GM03348 (cell line): ENCODE data around the gene RTP3.

Experiments
- DNase-seq: peaks from one replicate; pipeline ENCODE4 v3.0.0; 2012; ENCODE audit warnings: low spot score

RTP3 gene

DNA sequence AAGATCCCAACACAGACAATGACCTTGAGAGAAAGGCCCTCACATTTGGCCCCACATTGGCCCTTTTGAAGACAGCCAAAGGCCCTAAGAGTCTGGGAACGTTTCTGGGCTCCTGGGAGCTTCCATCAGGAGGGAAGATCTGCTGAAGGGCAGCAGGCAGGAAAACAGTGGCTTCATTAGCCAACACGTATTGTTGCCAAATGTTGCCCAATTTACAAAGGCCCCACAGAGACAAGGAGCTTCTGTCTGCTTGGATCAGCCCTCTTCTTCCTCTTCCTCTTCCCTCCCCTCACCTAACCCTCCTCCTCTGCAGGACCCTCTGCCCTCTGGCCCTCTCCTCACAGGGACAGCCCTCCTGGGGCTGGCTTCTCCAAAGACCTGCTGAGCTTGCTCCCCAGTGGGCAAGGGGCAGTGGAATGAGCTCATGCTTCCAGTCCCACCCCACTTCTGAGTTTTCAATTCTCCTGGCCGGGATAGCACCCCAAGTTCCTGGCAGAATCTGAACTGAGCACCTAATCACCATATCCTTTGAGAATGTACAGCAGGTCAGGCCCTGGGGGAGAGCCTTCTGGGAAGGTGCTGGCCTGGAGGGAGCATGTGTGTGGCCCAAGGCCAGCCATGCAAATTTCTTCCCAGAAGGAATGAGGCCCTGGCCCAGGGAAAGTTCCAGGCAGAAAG is 28.0 kb upstream of the RTP3 start:
- no peak for DNase-seq

DNA sequence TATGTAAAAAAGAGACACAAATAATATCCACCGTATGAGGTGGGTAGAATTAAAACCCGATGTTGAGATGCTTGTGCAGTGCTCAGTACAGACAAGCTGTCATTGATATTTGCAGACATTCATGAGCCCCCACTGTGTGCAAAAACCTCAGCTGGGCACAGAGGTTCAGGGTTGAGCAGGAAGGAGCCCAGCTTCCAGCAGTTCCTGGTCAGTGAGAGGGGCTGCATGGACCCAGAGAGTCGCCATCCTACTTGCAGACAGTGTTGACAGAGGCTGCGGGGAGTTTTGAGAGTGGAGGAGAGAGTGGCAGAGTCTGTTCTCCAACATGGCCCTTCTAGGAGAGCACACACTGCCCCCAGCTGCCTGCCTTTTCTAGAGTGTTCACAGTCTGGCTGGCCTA is 26.9 kb upstream of the RTP3 start:
- DNase-seq = no peak

GRCh38 chr3:46471371-46471914 is 26.3 kb upstream of the RTP3 start:
- DNase-seq = no peak

GRCh38 chr3:46472736-46473135 is 25.0 kb upstream of the RTP3 start:
- DNase-seq = no peak

DNA sequence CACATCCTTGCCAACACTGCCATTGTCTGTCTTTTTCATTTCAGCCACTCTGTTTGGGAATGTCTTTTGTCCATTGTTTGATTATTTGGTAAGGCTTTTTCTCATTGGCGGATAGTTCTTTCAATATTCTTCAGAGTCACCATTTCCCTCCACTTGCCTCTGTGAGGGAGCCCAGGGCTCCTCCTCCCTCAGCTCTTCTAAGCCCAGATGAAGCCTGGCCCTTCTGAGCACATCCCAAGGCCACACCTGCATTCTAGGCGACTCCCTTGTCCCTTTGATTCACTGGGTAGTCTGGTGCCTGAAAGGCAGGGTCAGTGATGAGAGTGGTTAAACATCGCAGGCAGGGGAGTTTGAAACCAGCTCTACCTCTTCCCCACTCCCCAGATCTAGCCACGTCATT is 20.6 kb upstream of the RTP3 start:
- DNase-seq = no peak

DNA sequence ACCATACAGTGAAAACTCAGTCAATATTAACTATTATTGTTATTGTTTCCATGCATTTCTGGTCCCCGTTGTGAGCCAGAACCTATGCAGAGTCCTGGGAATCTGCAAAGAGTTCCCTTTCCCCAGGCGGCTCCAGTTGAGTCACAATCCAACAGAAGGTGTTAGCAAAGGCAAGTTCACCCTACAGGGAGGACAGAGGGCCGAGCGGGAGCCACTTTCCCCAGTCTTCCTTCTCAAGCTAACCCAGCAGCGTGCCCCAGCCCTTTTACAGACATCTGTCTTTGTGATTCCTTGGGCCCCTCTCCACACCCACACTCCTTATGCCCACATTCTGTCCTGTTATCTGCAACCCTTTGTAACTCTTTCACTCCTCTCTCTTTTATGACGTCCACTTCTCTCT is 20.0 kb upstream of the RTP3 start:
- DNase-seq = no peak

DNA sequence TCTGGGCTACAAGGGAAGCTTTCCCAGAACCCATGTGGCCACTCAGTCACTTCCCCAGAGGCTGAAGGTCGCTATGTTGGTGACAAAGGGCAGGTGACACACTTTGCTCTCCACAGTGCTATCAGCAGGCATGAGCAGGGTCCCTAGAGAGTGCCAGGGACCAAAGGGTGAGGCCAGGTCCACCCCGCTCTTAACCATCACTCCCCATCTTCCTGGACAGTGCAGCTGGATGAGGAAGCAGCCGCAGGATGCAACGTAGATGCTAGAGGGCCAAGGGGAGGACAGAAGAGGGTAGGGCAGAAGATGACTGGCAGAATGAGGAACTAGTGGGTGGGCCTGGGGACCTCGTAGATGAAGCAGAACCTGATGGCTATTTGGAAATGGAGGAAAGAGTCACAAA is 19.4 kb upstream of the RTP3 start:
- no peak for DNase-seq

- DNase-seq = no peak
Observed at GRCh38 chr3:46479021-46479420, 18.8 kb upstream of the RTP3 start.

- no peak for DNase-seq
Observed at GRCh38 chr3:46479696-46480095, 18.1 kb upstream of the RTP3 start.

DNA sequence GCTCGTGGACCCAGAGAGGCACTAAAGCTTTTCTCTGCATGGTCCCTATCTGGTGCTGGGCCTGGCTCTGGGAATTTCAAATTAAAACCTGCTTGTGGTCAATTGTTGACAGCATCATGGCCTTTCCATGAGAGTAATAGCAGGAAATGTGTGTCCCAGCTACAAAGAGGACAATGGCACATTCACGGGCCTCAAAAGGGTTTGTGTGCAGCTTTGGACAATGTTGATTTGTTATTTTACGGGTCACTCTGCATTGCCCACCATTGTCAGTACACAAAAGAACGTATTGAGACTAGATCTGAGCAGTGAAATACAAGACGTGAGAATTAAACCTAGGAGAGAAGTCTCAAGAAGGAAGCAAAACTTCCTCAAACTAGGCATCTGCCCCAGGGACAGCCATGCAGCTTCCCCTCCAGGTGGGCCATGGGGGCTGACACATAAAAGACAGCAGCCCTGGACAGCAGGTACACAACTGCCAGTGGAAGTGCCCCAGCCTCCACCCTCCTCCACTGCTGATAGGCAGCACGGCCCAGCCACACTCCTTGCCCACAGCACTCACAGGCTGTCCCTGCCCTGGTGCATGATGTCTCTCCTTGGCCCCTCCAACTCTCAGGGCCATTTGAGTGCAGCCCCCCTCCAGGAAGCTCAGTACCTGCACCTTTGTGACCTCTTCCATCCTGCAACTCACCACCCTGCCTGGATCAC is 17.1 kb upstream of the RTP3 start:
- no peak for DNase-seq

DNA sequence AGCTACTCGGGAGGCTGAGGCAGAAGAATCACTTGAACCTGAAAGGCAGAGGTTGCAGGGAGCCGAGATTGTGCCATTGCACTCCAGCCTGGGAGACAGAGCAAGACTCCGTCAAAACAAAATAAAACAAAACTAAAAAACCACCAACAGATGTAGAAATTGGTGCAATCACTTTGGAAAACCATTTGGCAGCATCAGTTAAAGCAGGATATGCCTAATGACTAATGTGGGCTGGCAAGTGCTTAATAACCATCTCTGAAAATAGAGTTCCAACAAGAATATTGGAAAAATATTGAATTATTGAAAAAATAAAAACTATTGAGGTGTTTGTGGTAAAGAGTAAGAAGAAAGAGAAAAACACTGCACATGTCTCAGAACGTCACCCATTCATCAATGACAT is 16.1 kb upstream of the RTP3 start:
- DNase-seq = peak; percentile 54

DNA sequence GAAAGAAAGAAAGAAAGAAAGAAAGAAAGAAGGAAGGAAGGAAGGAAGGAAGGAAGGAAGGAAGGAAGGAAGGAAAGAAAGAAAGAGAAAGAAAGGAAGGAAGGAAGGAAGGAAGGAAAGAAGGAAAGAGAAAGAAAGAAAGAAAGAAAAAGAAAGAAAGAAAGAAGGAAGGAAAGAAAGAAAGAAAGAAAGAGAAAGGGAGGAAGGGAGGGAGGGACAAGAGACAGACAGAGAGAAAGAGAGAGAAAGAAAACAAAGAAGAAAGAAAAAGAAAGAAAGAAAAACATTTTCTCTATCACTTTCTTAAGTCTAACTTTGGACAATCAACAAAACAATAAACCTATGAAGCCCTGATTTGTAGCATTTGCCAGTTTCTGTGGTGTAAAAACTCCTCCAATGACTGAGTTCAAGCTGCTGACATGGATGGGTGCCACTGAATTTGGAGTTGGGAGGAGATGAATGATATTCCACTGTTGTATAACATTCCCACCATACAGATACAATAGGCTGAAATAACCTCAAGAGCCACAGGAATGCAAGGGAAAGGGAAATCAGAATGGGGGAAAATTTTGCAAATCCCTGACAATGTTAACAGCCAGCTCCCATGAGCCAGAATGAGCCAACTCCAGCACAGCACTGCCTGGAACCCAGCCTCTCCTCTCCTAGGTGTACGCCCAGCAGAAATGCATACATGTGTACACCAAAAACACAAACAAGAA is 15.0 kb upstream of the RTP3 start:
- DNase-seq = peak; percentile 85

DNA sequence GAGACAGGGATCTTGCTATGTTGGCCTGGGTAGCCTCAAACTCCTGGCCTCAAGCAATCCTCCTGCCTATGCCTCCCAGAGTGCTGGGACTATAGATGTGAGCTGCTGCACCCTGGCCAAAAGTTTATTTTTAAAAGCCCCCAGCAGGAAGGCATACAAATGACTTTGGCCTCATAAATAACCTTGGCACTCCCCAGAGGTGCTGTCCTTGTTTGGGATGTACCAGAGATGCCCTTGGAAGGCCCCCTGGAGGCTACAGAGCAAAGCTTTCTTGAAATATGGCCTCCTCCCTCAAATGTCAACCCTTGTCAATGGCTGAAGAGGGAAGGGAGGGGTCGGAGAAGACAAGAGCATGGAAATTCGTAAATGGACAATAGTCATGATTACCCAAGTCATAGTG is 14.0 kb upstream of the RTP3 start:
- DNase-seq = no peak

GRCh38 chr3:46484388-46484787 is 13.4 kb upstream of the RTP3 start:
- no peak for DNase-seq

GRCh38 chr3:46484911-46485778 is 12.6 kb upstream of the RTP3 start:
- DNase-seq = no peak

DNA sequence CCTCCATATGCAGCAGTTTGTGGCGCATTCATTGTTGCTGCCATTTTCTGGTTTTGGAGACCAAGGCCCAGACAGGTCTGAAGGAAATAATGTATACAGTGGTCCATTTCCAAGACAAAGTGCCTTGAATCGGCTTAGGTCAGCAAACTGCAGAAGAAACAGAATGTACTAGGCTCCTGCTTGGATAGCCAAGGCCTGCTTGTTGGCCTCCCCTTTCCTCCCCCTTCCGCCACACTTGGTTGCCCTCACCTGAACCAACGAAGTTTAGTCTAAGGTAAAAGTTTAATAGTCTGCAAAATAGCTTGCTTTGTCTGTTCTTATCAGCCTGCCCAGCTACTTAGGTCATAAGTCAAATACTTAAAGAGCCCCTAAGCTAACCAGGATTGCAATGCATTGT is 12.0 kb upstream of the RTP3 start:
- no peak for DNase-seq

- DNase-seq = peak; percentile 94
Observed at GRCh38 chr3:46488735-46489361, 8.9 kb upstream of the RTP3 start.

DNA sequence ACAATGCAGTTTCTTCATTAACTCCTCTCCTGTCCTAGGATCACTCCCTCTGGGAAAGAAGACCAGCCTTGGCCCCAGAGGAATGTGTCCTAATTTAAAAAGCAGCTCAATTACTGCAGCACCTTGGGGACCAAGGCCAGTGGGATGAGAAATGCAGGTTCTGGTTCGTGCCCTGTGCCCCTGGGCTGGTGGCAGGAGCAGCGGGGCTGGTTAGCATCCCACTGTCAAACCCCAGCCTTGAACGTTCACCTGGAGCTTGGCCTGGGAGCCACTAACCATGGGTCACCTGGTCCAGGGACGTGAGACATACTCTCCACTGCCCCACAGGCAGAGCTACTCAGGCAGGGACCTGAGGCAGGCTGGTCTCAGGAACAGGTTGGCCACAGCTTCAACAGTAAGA is 8.4 kb upstream of the RTP3 start:
- DNase-seq = no peak

GRCh38 chr3:46489875-46490274 is 7.9 kb upstream of the RTP3 start:
- no peak for DNase-seq

DNA sequence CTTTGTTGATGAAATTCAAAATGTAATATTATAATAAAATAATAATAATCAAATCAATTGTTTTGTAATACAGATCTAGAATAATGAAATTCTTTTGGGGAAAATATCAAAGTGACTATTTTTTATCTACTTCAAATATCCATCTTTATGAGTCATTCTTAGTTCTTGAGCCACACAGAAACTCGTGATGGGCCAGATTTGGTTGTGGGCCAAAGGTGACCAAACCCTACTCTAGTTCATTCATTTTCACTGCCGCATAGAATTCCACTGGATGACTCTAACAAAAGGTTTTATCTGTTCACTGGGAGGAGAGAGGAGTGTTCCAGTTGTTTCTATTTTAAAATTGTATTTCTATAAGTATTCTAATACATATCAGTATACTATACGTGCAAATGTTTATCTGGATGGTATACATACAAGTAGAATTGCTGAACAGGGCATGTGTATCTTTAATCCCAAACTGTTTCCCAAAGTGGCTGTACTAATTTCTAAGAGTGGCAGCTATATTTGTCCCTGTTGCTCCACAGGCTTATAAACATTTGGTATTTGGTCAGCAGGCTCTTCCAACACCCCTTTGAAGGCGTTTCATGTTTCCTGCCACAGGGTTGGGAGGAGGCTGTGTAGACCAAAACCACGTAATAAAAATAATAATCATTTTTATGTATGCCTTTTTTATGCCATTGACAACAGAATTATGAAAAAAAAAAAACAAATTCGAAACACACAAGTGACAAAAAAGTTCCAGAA is 7.3 kb upstream of the RTP3 start:
- peak; percentile 33 for DNase-seq
